Measurements from ENCODE around the gene PLAGL2. TPM values are rescaled to one million over a fixed set of nuclear protein-coding genes. Genes with fewer than 3 reads are reported as not detected.
A peak's percentile ranks its signal among the peaks of the same experiment; 100 is the strongest.

Gene PLAGL2
- total RNA-seq, 2 experiments from 2014 or later: 9.8 to 40.3 TPM

- ChIA-PET POLR2A (no interaction called here), CTCF (ENCODE audit: unreplicated experiment) (no interaction called here)
- BruUV-seq (replicated peaks): TSS peak; percentile 35
- H3K4me3 ChIP-seq (ENCODE audit: low read depth, low read length, poor library complexity, severe bottlenecking): no peak overlapping the region
- intact Hi-C loops (cut with micrococcal nuclease; ENCODE audit: unreplicated experiment): no loop called here
- H3K9me2 ChIP-seq (ENCODE audit: insufficient read depth, low read length): no peaks in the 10 kb centered on the region
- no peaks in the 10 kb centered on the region for H3K9me3 ChIP-seq (ENCODE audit: low read length)
- no peak overlapping the region for H2AFZ ChIP-seq (ENCODE audit: low read length)
- H3K4me1 ChIP-seq (ENCODE audit: insufficient read depth, low read length, poor library complexity, severe bottlenecking): no peaks in the 10 kb centered on the region
- no peak overlapping the region for H3K4me2 ChIP-seq (ENCODE audit: low read length)
- no peak for TF ChIP-seq EZH2phosphoT487 (IDR thresholded peaks at IDR 0.05; ENCODE audit: borderline replicate concordance, low read depth, low read length)
- TF ChIP-seq, protein P1, sequence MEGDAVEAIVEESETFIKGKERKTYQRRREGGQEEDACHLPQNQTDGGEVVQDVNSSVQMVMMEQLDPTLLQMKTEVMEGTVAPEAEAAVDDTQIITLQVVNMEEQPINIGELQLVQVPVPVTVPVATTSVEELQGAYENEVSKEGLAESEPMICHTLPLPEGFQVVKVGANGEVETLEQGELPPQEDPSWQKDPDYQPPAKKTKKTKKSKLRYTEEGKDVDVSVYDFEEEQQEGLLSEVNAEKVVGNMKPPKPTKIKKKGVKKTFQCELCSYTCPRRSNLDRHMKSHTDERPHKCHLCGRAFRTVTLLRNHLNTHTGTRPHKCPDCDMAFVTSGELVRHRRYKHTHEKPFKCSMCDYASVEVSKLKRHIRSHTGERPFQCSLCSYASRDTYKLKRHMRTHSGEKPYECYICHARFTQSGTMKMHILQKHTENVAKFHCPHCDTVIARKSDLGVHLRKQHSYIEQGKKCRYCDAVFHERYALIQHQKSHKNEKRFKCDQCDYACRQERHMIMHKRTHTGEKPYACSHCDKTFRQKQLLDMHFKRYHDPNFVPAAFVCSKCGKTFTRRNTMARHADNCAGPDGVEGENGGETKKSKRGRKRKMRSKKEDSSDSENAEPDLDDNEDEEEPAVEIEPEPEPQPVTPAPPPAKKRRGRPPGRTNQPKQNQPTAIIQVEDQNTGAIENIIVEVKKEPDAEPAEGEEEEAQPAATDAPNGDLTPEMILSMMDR (conservative IDR thresholded peaks at IDR 0.05; ENCODE audit: low read length): no peak
- H3K27ac ChIP-seq (ENCODE audit: low read depth, low read length, poor library complexity, severe bottlenecking): no peak overlapping the region
- H4K20me1 ChIP-seq (ENCODE audit: insufficient read depth, low read length): peaks cover 5% of the 10 kb centered on the region
- no peak for DNase-seq (ENCODE audit: low spot score)
- H3K36me3 ChIP-seq (ENCODE audit: insufficient read depth, low read length): peaks cover 63% of the 10 kb centered on the region
- peaks cover 2% of the 10 kb centered on the region; the same call in 1 of the 2 replicates for H3K79me2 ChIP-seq (ENCODE audit: insufficient read depth, low read depth, low read length)
Measured at GRCh38 chr20:32192698-32193097, 14.8 kb downstream of the PLAGL2 start.

GRCh38 chr20:32191873-32192272 is 15.7 kb downstream of the PLAGL2 start:
- Histone ChIP-seq H3K36me3 (ENCODE audit: insufficient read depth, low read length) (peaks cover 54% of the 10 kb centered on the region), H3K4me2 (ENCODE audit: low read length) (no peak overlapping the region), H2AFZ (ENCODE audit: low read length) (no peak overlapping the region), H3K9me2 (ENCODE audit: insufficient read depth, low read length) (no peaks in the 10 kb centered on the region), H3K4me1 (ENCODE audit: insufficient read depth, low read length, poor library complexity, severe bottlenecking) (no peaks in the 10 kb centered on the region), H4K20me1 (ENCODE audit: insufficient read depth, low read length) (peaks cover 5% of the 10 kb centered on the region), H3K9me3 (ENCODE audit: low read length) (no peaks in the 10 kb centered on the region), H3K27ac (ENCODE audit: low read depth, low read length, poor library complexity, severe bottlenecking) (no peak overlapping the region), H3K4me3 (ENCODE audit: low read depth, low read length, poor library complexity, severe bottlenecking) (no peak overlapping the region), H3K79me2 (ENCODE audit: insufficient read depth, low read depth, low read length) (no peaks in the 10 kb centered on the region)
- ChIA-PET POLR2A (no interaction called here), CTCF (ENCODE audit: unreplicated experiment) (no interaction called here)
- intact Hi-C loops (cut with micrococcal nuclease; ENCODE audit: unreplicated experiment): no loop called here
- no TSS peak for BruUV-seq (replicated peaks)
- no peak for DNase-seq (ENCODE audit: low spot score)
- TF ChIP-seq EZH2phosphoT487 (IDR thresholded peaks at IDR 0.05; ENCODE audit: borderline replicate concordance, low read depth, low read length): no peak

DNA sequence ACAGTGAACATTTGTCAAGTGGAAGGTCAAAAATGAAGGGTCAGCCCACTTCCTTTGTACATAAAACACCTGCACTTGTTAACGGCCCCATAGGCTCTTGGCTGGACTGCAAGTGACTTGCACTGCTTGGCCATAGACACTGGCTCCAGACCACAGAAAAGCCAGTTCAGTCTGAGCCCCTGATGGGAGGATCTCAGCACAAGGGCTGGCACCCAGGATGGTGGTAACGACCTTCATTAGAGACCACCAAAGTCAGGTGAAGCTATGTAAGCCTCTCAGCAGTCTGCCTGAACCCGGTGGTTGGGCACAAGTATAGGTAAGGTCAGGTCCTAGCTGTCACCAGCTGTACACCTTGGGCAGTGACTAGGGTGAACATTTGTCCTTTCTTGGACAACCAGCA is 16.1 kb downstream of the PLAGL2 start:
- no peak overlapping the region for H2AFZ ChIP-seq (ENCODE audit: low read length)
- ChIA-PET POLR2A (interaction anchor here (0.7 kb wide), 1 partner anchor 90 kb away, joined by 3 read pairs; no protein-coding TSS in a partner anchor), CTCF (ENCODE audit: unreplicated experiment) (no interaction called here)
- no peak overlapping the region for H3K4me3 ChIP-seq (ENCODE audit: low read depth, low read length, poor library complexity, severe bottlenecking)
- BruUV-seq (replicated peaks): no TSS peak
- H4K20me1 ChIP-seq (ENCODE audit: insufficient read depth, low read length): peaks cover 5% of the 10 kb centered on the region
- H3K4me1 ChIP-seq (ENCODE audit: insufficient read depth, low read length, poor library complexity, severe bottlenecking): no peaks in the 10 kb centered on the region
- H3K27ac ChIP-seq (ENCODE audit: low read depth, low read length, poor library complexity, severe bottlenecking): no peak overlapping the region
- TF ChIP-seq EZH2phosphoT487 (IDR thresholded peaks at IDR 0.05; ENCODE audit: borderline replicate concordance, low read depth, low read length): no peak
- no peak overlapping the region for H3K4me2 ChIP-seq (ENCODE audit: low read length)
- no peaks in the 10 kb centered on the region for H3K9me2 ChIP-seq (ENCODE audit: insufficient read depth, low read length)
- H3K9me3 ChIP-seq (ENCODE audit: low read length): no peaks in the 10 kb centered on the region
- intact Hi-C loops (cut with micrococcal nuclease; ENCODE audit: unreplicated experiment): no loop called here
- DNase-seq (ENCODE audit: low spot score): no peak
- H3K36me3 ChIP-seq (ENCODE audit: insufficient read depth, low read length): peaks cover 50% of the 10 kb centered on the region
- H3K79me2 ChIP-seq (ENCODE audit: insufficient read depth, low read depth, low read length): no peaks in the 10 kb centered on the region
